ENCODE measurements around the gene TMEM150C.

The TMEM150C gene

DNA sequence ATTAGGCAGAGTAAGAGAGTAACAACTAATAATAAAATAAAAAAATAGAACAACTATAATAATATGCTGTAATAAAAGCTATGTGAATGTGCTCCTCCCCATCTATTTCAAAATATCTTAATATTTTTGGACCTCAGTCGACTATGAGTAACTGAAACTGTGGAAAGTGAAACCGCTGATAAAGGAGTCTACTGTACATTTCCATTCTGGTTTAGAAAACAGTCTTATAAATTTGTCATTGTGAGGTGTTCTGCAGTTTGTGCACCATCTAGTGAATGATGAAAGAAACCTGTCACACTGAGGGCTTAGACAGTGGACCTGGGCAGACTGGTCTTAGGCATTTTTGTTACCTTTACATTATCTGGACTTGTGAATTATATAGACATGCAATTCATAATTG is 42.0 kb downstream of the TMEM150C start:
- H3K4me3 ChIP-seq (ENCODE audit: low read length, poor library complexity, severe bottlenecking), result no peak overlapping the region
- no peak overlapping the region for H3K4me2 ChIP-seq (ENCODE audit: low read depth, low read length, poor library complexity, severe bottlenecking)
- no peaks in the 10 kb centered on the region for H3K9me3 ChIP-seq (ENCODE audit: insufficient read depth, low read depth, low read length)
- no peaks in the 10 kb centered on the region for H4K20me1 ChIP-seq (ENCODE audit: insufficient read depth, low read length, poor library complexity, severe bottlenecking)
- H2AFZ ChIP-seq (ENCODE audit: low read length), result no peak overlapping the region
- no peaks in the 10 kb centered on the region for H3K9me2 ChIP-seq (replicated peaks; ENCODE audit: low read depth, low read length)
- no peak for TF ChIP-seq EZH2phosphoT487 (IDR thresholded peaks at IDR 0.05; ENCODE audit: borderline replicate concordance)
- TF ChIP-seq, protein P1, sequence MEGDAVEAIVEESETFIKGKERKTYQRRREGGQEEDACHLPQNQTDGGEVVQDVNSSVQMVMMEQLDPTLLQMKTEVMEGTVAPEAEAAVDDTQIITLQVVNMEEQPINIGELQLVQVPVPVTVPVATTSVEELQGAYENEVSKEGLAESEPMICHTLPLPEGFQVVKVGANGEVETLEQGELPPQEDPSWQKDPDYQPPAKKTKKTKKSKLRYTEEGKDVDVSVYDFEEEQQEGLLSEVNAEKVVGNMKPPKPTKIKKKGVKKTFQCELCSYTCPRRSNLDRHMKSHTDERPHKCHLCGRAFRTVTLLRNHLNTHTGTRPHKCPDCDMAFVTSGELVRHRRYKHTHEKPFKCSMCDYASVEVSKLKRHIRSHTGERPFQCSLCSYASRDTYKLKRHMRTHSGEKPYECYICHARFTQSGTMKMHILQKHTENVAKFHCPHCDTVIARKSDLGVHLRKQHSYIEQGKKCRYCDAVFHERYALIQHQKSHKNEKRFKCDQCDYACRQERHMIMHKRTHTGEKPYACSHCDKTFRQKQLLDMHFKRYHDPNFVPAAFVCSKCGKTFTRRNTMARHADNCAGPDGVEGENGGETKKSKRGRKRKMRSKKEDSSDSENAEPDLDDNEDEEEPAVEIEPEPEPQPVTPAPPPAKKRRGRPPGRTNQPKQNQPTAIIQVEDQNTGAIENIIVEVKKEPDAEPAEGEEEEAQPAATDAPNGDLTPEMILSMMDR (conservative IDR thresholded peaks at IDR 0.05; ENCODE audit: low read length), result no peak
- no peaks in the 10 kb centered on the region for H3K36me3 ChIP-seq (ENCODE audit: insufficient read depth, low read length)
- no peaks in the 10 kb centered on the region for H3F3A ChIP-seq (ENCODE audit: low read depth)
- no peaks in the 10 kb centered on the region for H3K79me2 ChIP-seq (ENCODE audit: insufficient read depth, low read length)
- no peaks in the 10 kb centered on the region for H3K27me3 ChIP-seq (ENCODE audit: insufficient read depth, low read length, poor library complexity, severe bottlenecking)
- H3K4me1 ChIP-seq (ENCODE audit: insufficient read depth, low read length, poor library complexity, severe bottlenecking), result no peaks in the 10 kb centered on the region
- no peak overlapping the region for H3K9ac ChIP-seq (ENCODE audit: low read depth, low read length, poor library complexity, severe bottlenecking)

DNA sequence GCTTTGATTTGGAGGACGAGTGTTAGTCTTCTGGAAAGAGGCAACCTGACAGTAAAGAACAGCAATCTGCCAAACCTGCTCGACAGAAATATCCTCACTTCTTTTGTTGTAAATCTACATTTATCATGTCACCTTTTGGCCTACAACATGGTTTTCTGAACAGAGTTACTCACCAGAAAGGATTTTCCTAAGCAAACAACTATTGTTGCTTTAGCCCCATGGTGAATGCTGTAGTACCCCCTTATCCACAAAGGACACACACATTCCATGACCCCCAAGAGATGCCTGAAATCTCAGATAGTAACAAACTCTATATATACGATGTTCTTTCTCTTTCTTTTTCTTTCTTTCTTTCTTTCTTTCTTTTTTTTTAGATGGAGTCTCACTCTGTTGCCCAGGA is 42.7 kb downstream of the TMEM150C start:
- H3K9me3 ChIP-seq (ENCODE audit: insufficient read depth, low read depth, low read length), result no peaks in the 10 kb centered on the region
- no peaks in the 10 kb centered on the region for H3K9me2 ChIP-seq (replicated peaks; ENCODE audit: low read depth, low read length)
- TF ChIP-seq, protein P1 (conservative IDR thresholded peaks at IDR 0.05; ENCODE audit: low read length), result no peak
- TF ChIP-seq EZH2phosphoT487 (IDR thresholded peaks at IDR 0.05; ENCODE audit: borderline replicate concordance), result no peak
- H3K79me2 ChIP-seq (ENCODE audit: insufficient read depth, low read length), result no peaks in the 10 kb centered on the region
- no peaks in the 10 kb centered on the region for H3K4me1 ChIP-seq (ENCODE audit: insufficient read depth, low read length, poor library complexity, severe bottlenecking)
- H3K4me2 ChIP-seq (ENCODE audit: low read depth, low read length, poor library complexity, severe bottlenecking), result no peak overlapping the region
- H3K9ac ChIP-seq (ENCODE audit: low read depth, low read length, poor library complexity, severe bottlenecking), result no peak overlapping the region
- no peak overlapping the region for H2AFZ ChIP-seq (ENCODE audit: low read length)
- no peaks in the 10 kb centered on the region for H4K20me1 ChIP-seq (ENCODE audit: insufficient read depth, low read length, poor library complexity, severe bottlenecking)
- no peaks in the 10 kb centered on the region for H3K36me3 ChIP-seq (ENCODE audit: insufficient read depth, low read length)
- H3K27me3 ChIP-seq (ENCODE audit: insufficient read depth, low read length, poor library complexity, severe bottlenecking), result no peaks in the 10 kb centered on the region
- no peaks in the 10 kb centered on the region for H3F3A ChIP-seq (ENCODE audit: low read depth)
- no peak overlapping the region for H3K4me3 ChIP-seq (ENCODE audit: low read length, poor library complexity, severe bottlenecking)

DNA sequence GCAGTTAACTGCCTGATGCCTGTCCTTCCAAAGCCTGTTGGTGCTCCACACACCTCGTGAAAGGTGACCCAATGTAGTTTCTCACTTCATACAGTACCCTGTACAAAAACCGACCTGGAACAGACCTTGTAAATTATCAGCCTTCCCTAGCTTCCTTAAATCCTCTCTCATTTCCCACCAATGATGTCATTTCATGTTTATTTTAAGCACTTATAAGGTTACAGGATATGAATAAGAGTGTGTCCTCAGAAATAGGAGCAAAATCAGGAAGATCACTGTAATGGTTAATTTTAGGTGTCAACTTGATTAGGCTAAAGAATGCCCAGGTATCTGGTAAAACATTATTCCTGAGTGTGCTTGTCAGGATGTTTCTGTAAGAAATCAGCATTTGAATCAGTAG is 44.7 kb downstream of the TMEM150C start:
- Histone ChIP-seq H4K20me1 (ENCODE audit: insufficient read depth, low read length, poor library complexity, severe bottlenecking) (no peaks in the 10 kb centered on the region), H3K9ac (ENCODE audit: low read depth, low read length, poor library complexity, severe bottlenecking) (no peak overlapping the region), H3F3A (ENCODE audit: low read depth) (no peaks in the 10 kb centered on the region), H3K27me3 (ENCODE audit: insufficient read depth, low read length, poor library complexity, severe bottlenecking) (no peaks in the 10 kb centered on the region), H3K4me1 (ENCODE audit: insufficient read depth, low read length, poor library complexity, severe bottlenecking) (no peaks in the 10 kb centered on the region), H3K79me2 (ENCODE audit: insufficient read depth, low read length) (no peaks in the 10 kb centered on the region), H3K36me3 (ENCODE audit: insufficient read depth, low read length) (no peaks in the 10 kb centered on the region), H2AFZ (ENCODE audit: low read length) (no peak overlapping the region), H3K9me3 (ENCODE audit: insufficient read depth, low read depth, low read length) (no peaks in the 10 kb centered on the region), H3K9me2 (replicated peaks; ENCODE audit: low read depth, low read length) (no peaks in the 10 kb centered on the region), H3K4me2 (ENCODE audit: low read depth, low read length, poor library complexity, severe bottlenecking) (no peak overlapping the region), H3K4me3 (ENCODE audit: low read length, poor library complexity, severe bottlenecking) (no peak overlapping the region)
- TF ChIP-seq EZH2phosphoT487 (IDR thresholded peaks at IDR 0.05; ENCODE audit: borderline replicate concordance), result no peak

DNA sequence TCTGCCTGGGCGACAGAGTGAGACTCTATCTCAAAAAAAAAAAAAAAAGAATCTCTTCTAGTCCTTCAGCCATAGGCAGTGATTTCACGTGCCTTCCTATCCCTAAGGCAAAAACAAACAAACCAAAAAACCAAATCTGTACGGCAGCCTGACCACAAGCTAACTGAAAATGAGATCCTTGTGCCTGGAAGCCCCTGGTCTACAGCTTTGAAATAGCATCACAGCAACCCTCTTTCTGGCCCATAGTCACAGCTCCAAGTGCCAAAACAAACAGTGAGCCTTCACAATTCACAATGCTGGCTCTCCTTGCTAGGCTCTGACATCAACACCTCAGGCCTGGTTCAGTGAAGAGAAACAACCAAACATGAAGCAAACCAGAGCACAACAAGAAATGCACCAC is 46.1 kb downstream of the TMEM150C start:
- H3K9me3 ChIP-seq (ENCODE audit: insufficient read depth, low read depth, low read length), result no peaks in the 10 kb centered on the region
- no peak overlapping the region for H3K4me2 ChIP-seq (ENCODE audit: low read depth, low read length, poor library complexity, severe bottlenecking)
- H3K4me3 ChIP-seq (ENCODE audit: low read length, poor library complexity, severe bottlenecking), result no peak overlapping the region
- H3K36me3 ChIP-seq (ENCODE audit: insufficient read depth, low read length), result no peaks in the 10 kb centered on the region
- no peak for TF ChIP-seq EZH2phosphoT487 (IDR thresholded peaks at IDR 0.05; ENCODE audit: borderline replicate concordance)
- TF ChIP-seq, protein P1 (conservative IDR thresholded peaks at IDR 0.05; ENCODE audit: low read length), result no peak
- no peaks in the 10 kb centered on the region for H3K4me1 ChIP-seq (ENCODE audit: insufficient read depth, low read length, poor library complexity, severe bottlenecking)
- H3K27me3 ChIP-seq (ENCODE audit: insufficient read depth, low read length, poor library complexity, severe bottlenecking), result no peaks in the 10 kb centered on the region
- H3F3A ChIP-seq (ENCODE audit: low read depth), result no peaks in the 10 kb centered on the region
- no peaks in the 10 kb centered on the region for H4K20me1 ChIP-seq (ENCODE audit: insufficient read depth, low read length, poor library complexity, severe bottlenecking)
- no peaks in the 10 kb centered on the region for H3K9me2 ChIP-seq (replicated peaks; ENCODE audit: low read depth, low read length)
- H3K9ac ChIP-seq (ENCODE audit: low read depth, low read length, poor library complexity, severe bottlenecking), result no peak overlapping the region
- H2AFZ ChIP-seq (ENCODE audit: low read length), result no peak overlapping the region
- no peaks in the 10 kb centered on the region for H3K79me2 ChIP-seq (ENCODE audit: insufficient read depth, low read length)

All from Loucy (cell line).